ENCODE measurements around the gene SV2C. TPM values are rescaled to one million over a fixed set of nuclear protein-coding genes. Genes with fewer than 3 reads are reported as not detected.

SV2C gene
- total and polyA plus RNA-seq, 10 of the 15 experiments (the other 5 are each of a cell fraction or from before 2014, with no cell fraction given): under 0.01 to 1.1 (median 0.63) TPM

DNA sequence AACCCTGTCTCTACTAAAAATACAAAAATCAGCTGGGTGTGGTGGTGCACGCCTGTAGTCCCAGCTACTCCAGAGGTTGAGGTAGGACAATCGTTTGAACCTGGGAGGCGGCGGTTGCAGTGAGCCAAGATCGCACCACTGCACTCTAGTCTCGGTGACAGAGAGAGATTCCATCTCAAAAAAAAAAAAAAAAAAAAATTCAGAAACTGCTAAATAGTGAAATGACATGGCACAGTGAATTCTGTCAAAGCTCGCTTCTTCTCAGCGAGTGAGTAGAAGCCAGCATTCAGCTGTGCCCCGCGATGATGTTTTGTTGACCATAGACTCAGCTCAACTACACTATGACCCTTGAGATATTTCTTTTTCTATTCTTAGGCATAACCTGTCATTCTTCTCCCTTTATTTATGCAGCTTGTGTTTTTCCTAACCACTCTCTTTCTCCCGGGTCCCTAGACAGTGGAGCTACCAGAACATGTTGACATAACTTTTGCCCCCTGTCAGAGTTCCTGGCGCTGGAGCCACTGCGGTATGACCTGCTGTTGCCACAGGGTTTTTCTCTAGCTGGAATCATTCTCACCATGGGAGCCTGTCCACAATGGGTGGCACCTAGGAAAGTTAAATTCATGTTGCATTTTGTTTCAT lies 306.5 kb downstream of the SV2C start:
- H3K9me3 ChIP-seq (replicated peaks; ENCODE audit: control insufficient read depth, insufficient read depth, low read length): no peaks in the 10 kb centered on the region
- no peak overlapping the region for H3K4me3 ChIP-seq
- CTCF ChIA-PET: interaction anchor here (1.2 to 1.6 kb wide), 2 partner anchors 14 to 155 kb away, joined by 3 to 7 read pairs; partner anchors contain the start of gene IQGAP2
- BruUV-seq (replicated peaks): no TSS peak
- H3K79me2 ChIP-seq (ENCODE audit: control insufficient read depth, insufficient read depth, low read length): no peaks in the 10 kb centered on the region
- no peak for ATAC-seq
- no peaks in the 10 kb centered on the region for H3K27me3 ChIP-seq (replicated peaks in 1 of 2; ENCODE audit: control insufficient read depth in 2 of 2, insufficient read depth in 2 of 2, low read length in 1 of 2)
- no peaks in the 10 kb centered on the region for H3K4me1 ChIP-seq (ENCODE audit: control insufficient read depth, insufficient read depth, low read length)
- no peak for FAIRE-seq
- SMC1A ChIA-PET (ENCODE audit: uncharacterized antibody, unreplicated experiment): interaction anchor here (0.7 to 2.0 kb wide), 5 partner anchors 10 to 37 kb away, joined by 3 to 6 read pairs (median 3); no protein-coding TSS in a partner anchor
- no peak for DNase-seq (ENCODE audit: low read depth, low spot score)
- H4K20me1 ChIP-seq (ENCODE audit: control insufficient read depth, insufficient read depth): no peaks in the 10 kb centered on the region
- in situ Hi-C loops (cut with MboI) (no loop called here), intact Hi-C loops (cut with micrococcal nuclease; ENCODE audit: unreplicated experiment) (loop anchor here (5.0 kb wide), 1 partner anchor 37 kb away; no protein-coding TSS in a partner anchor)
- no peak overlapping the region for H3K4me2 ChIP-seq (ENCODE audit: control insufficient read depth, insufficient read depth)
- RAD21 ChIA-PET (ENCODE audit: unreplicated experiment): interaction anchor here (1.0 kb wide), 1 partner anchor 13 kb away, joined by 3 read pairs; no protein-coding TSS in a partner anchor
- no peak overlapping the region for H2AFZ ChIP-seq (ENCODE audit: control insufficient read depth, low read depth, low read length)
- POLR2A ChIA-PET: interaction anchor here (0.7 kb wide), 1 partner anchor 10 kb away, joined by 4 read pairs; no protein-coding TSS in a partner anchor
- 87% methylated on average over 13 of the region's 13 CpGs for WGBS (ENCODE audit: insufficient coverage, insufficient replicate concordance, low lambda C conversion rate, missing lambda C conversion rate)
- H3K27ac ChIP-seq (ENCODE audit: control insufficient read depth, insufficient read depth): no peak overlapping the region
- no peak for TF ChIP-seq POU2F2 (IDR thresholded peaks at IDR 0.05; ENCODE audit: borderline replicate concordance, low read depth, low read length)
- TF ChIP-seq, protein P1, sequence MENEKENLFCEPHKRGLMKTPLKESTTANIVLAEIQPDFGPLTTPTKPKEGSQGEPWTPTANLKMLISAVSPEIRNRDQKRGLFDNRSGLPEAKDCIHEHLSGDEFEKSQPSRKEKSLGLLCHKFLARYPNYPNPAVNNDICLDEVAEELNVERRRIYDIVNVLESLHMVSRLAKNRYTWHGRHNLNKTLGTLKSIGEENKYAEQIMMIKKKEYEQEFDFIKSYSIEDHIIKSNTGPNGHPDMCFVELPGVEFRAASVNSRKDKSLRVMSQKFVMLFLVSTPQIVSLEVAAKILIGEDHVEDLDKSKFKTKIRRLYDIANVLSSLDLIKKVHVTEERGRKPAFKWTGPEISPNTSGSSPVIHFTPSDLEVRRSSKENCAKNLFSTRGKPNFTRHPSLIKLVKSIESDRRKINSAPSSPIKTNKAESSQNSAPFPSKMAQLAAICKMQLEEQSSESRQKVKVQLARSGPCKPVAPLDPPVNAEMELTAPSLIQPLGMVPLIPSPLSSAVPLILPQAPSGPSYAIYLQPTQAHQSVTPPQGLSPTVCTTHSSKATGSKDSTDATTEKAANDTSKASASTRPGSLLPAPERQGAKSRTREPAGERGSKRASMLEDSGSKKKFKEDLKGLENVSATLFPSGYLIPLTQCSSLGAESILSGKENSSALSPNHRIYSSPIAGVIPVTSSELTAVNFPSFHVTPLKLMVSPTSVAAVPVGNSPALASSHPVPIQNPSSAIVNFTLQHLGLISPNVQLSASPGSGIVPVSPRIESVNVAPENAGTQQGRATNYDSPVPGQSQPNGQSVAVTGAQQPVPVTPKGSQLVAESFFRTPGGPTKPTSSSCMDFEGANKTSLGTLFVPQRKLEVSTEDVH (IDR thresholded peaks at IDR 0.05; ENCODE audit: low read depth, partially characterized antibody): no peak
- TF ChIP-seq, protein P2, sequence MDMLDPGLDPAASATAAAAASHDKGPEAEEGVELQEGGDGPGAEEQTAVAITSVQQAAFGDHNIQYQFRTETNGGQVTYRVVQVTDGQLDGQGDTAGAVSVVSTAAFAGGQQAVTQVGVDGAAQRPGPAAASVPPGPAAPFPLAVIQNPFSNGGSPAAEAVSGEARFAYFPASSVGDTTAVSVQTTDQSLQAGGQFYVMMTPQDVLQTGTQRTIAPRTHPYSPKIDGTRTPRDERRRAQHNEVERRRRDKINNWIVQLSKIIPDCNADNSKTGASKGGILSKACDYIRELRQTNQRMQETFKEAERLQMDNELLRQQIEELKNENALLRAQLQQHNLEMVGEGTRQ (IDR thresholded peaks at IDR 0.05; ENCODE audit: borderline replicate concordance, low read depth, low read length): no peak
- TF ChIP-seq, protein P3, sequence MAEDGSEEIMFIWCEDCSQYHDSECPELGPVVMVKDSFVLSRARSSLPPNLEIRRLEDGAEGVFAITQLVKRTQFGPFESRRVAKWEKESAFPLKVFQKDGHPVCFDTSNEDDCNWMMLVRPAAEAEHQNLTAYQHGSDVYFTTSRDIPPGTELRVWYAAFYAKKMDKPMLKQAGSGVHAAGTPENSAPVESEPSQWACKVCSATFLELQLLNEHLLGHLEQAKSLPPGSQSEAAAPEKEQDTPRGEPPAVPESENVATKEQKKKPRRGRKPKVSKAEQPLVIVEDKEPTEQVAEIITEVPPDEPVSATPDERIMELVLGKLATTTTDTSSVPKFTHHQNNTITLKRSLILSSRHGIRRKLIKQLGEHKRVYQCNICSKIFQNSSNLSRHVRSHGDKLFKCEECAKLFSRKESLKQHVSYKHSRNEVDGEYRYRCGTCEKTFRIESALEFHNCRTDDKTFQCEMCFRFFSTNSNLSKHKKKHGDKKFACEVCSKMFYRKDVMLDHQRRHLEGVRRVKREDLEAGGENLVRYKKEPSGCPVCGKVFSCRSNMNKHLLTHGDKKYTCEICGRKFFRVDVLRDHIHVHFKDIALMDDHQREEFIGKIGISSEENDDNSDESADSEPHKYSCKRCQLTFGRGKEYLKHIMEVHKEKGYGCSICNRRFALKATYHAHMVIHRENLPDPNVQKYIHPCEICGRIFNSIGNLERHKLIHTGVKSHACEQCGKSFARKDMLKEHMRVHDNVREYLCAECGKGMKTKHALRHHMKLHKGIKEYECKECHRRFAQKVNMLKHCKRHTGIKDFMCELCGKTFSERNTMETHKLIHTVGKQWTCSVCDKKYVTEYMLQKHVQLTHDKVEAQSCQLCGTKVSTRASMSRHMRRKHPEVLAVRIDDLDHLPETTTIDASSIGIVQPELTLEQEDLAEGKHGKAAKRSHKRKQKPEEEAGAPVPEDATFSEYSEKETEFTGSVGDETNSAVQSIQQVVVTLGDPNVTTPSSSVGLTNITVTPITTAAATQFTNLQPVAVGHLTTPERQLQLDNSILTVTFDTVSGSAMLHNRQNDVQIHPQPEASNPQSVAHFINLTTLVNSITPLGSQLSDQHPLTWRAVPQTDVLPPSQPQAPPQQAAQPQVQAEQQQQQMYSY (CRISPR knock-in tag; IDR thresholded peaks at IDR 0.05): no peak
- TF ChIP-seq, protein P4, sequence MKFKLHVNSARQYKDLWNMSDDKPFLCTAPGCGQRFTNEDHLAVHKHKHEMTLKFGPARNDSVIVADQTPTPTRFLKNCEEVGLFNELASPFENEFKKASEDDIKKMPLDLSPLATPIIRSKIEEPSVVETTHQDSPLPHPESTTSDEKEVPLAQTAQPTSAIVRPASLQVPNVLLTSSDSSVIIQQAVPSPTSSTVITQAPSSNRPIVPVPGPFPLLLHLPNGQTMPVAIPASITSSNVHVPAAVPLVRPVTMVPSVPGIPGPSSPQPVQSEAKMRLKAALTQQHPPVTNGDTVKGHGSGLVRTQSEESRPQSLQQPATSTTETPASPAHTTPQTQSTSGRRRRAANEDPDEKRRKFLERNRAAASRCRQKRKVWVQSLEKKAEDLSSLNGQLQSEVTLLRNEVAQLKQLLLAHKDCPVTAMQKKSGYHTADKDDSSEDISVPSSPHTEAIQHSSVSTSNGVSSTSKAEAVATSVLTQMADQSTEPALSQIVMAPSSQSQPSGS (IDR thresholded peaks at IDR 0.05; ENCODE audit: low read length): no peak
- no peaks in the 10 kb centered on the region for H3K36me3 ChIP-seq (ENCODE audit: control insufficient read depth in 2 of 2, insufficient read depth in 2 of 2, low read length in 1 of 2)
- no peak overlapping the region for H3K9ac ChIP-seq (ENCODE audit: control insufficient read depth, insufficient read depth, low read length)
